ENCODE measurements around the gene NTRK3.

Gene NTRK3

GRCh38 chr15:88256279-88257230 is at the start of gene NTRK3:
NTRK3 (minus strand) TSS chr15:88256739; CDS start chr15:88256153, 586 bp downstream.
- DNase-seq: no peak

- DNase-seq: no peak
Observed at GRCh38 chr15:88303395-88303794, 46.9 kb upstream of the NTRK3 start.

GRCh38 chr15:88302373-88302772 is 45.8 kb upstream of the NTRK3 start:
- DNase-seq: no peak

- no peak for DNase-seq
Observed at GRCh38 chr15:88301311-88301710, 44.8 kb upstream of the NTRK3 start.

GRCh38 chr15:88300861-88301260 is 44.3 kb upstream of the NTRK3 start:
- DNase-seq: no peak

- no peak for DNase-seq
Observed at GRCh38 chr15:88300089-88300488, 43.5 kb upstream of the NTRK3 start.

GRCh38 chr15:88299497-88299896 is 43.0 kb upstream of the NTRK3 start:
- no peak for DNase-seq

- DNase-seq: no peak
Observed at GRCh38 chr15:88288661-88289060, 32.1 kb upstream of the NTRK3 start.

GRCh38 chr15:88288206-88288605 is 31.7 kb upstream of the NTRK3 start:
- DNase-seq: no peak

- no peak for DNase-seq
Observed at GRCh38 chr15:88284318-88284998, 27.9 kb upstream of the NTRK3 start.

- DNase-seq: no peak
Observed at GRCh38 chr15:88282614-88283013, 26.1 kb upstream of the NTRK3 start.

- no peak for DNase-seq
Observed at GRCh38 chr15:88276821-88277410, 20.4 kb upstream of the NTRK3 start.

GRCh38 chr15:88275804-88276203 is 19.3 kb upstream of the NTRK3 start:
- DNase-seq: no peak

- peak; percentile 28 for DNase-seq
Observed at GRCh38 chr15:88274553-88275460, 18.3 kb upstream of the NTRK3 start.

- DNase-seq: no peak
Observed at GRCh38 chr15:88272421-88272820, 15.9 kb upstream of the NTRK3 start.

- no peak for DNase-seq
Observed at GRCh38 chr15:88269356-88270062, 13.0 kb upstream of the NTRK3 start.

GRCh38 chr15:88267720-88268119 is 11.2 kb upstream of the NTRK3 start:
- DNase-seq: no peak

- no peak for DNase-seq
Observed at GRCh38 chr15:88266170-88266569, 9.6 kb upstream of the NTRK3 start.

GRCh38 chr15:88264622-88265021 is 8.1 kb upstream of the NTRK3 start:
- no peak for DNase-seq

GRCh38 chr15:88262064-88262463 is 5.5 kb upstream of the NTRK3 start:
- no peak for DNase-seq

- no peak for DNase-seq
Observed at GRCh38 chr15:88258093-88258641, 1.6 kb upstream of the NTRK3 start.

All from CD4-positive, alpha-beta T cell treated with Interleukin-4 for 1 hour (primary cell).